Measurements from ENCODE around the gene SPINK2. TPM values are rescaled to one million over a fixed set of nuclear protein-coding genes. Genes with fewer than 3 reads are reported as not detected.

The SPINK2 gene
- not detected for polyA plus RNA-seq (2013, experiment 1 of 2; ENCODE audit: insufficient read length)
- not detected for polyA plus RNA-seq (2013, experiment 2 of 2; ENCODE audit: insufficient read length)

DNA sequence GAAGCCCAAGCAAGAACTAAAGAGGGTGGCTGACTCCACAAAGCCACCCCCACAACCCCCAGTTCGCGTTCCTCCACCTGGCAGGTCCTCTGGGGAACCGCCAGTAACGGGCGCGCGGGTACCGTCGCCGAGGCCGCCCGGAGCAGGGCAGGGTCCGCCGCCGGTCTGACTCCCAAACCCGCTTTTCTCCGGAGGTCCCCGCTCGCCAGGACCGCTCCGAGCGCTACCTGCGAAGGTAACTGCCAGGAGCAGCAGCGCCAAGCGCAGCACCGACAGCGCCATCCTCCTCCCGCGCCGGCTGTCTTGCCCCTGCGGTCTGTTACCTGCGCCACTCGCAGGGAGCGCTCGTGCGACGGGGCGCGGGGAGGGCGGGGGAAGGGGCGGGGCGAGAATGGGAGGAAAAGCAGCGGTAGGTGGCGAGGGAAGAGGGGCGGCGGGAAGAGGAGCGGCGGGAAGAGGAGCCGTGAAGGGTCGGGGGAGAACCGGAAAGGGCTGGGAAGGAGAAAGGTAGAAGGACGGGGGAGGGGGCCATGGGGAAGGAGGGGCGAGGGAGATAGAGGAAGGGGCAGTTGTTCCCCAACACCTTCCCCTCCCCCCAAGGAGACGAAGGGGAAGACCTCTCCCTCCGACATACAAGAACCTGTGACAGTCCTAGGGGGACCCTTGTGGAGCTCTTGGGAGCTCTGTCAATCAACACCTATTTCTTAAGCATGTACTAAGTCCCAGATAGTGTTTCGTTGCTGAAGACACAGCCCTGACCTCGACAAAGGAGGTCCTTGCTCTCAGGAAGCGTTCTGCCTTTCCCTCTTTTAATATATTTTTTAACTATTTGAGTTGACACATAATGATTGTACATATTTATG lies at the start of gene SPINK2:
Gene SPINK2, minus strand, starts transcription at position 321 of the 863 bp plus-strand sequence. Its CDS starts 39 bp downstream, at position 282.
- DNase-seq: no peak

DNA sequence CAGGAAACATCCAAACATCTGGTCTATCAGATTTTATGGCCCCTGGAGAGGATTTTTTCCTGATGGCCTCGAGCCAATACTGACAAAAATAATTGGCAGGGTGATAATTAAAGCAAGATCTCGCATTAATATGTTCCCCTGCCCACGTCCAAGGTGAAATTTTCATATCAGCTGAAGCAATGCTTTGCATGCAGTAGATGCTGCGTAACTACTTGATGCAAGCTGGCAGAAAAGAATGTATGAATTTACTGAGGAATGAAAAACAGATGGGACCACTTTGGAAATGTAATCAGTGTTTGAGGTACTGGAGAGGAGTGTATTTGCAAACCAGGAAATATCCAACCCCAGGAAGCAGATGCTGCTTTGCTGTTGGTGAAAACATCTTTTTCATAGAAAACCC lies 49.4 kb upstream of the SPINK2 start:
- peak; percentile 82 for DNase-seq

- no peak for DNase-seq
These were observed 42.1 kb upstream of the SPINK2 start for GRCh38 chr4:56863441-56864139.

GRCh38 chr4:56861360-56861759 lies 39.9 kb upstream of the SPINK2 start:
- peak; percentile 36 for DNase-seq

DNA sequence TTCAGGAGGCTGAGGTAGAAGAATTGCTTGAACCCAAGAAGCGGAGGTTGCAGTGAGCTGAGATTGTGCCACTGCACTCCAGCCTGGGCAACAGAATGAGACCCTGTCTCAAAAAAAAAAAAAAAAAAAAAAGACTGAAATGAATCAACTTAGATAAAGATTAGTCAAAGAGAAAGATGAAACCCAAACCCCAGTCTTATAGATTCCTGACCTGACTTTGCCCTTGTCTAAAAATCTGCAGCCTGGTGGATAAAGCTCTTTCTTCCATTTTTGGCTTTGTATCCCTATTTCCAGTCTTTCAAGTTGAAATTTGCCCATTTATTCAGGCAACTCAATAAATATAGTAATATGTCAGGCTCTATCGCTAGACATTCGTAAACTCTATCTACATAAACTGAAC lies 39.3 kb upstream of the SPINK2 start:
- DNase-seq: no peak

DNA sequence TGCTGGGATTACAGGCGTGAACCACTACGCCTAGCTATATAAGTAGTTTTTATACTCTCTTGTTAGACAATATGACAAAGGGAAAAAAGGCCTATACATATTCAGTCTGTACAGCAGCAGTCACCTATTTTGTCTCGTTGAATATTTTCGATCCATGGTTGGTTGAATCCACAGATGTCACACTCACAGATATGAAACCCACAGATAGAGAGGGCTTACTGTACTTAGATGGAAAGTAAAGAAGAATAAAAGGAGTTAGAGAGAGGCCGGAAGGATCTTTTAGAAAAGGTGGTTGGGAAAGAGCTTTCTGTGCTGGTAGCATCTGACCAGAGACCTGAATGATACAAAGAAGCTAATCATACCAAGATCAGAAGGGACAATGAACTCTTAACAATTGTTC lies 38.3 kb upstream of the SPINK2 start:
- DNase-seq: no peak

- no peak for DNase-seq
These were observed 36.3 kb upstream of the SPINK2 start for GRCh38 chr4:56857601-56858309.

- DNase-seq: no peak
These were observed 35.2 kb upstream of the SPINK2 start for GRCh38 chr4:56856656-56857055.

DNA sequence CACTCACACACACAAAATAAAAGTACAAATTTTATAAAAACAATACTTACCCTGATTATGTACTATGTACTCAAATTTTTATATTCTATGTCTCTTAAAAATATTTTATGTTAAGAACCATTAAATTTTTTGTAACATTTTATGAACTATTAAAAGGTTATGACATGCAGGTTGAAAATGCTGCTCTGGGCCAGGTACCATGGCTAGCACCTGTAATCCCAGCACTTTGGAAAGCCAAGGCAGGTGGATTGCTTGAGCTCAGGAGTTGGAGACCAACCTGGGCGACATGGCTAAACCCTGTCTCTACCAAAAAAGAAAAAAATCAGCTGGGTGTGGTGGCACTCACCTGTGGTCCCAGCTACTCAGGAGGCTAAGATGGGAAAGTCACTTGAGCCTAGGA lies 29.4 kb upstream of the SPINK2 start:
- DNase-seq: no peak

- no peak for DNase-seq
These were observed 23.5 kb upstream of the SPINK2 start for GRCh38 chr4:56844802-56845580.

- DNase-seq: no peak
These were observed 22.0 kb upstream of the SPINK2 start for GRCh38 chr4:56843421-56843899.

- DNase-seq: no peak
These were observed 19.1 kb upstream of the SPINK2 start for GRCh38 chr4:56840559-56840958.

DNA sequence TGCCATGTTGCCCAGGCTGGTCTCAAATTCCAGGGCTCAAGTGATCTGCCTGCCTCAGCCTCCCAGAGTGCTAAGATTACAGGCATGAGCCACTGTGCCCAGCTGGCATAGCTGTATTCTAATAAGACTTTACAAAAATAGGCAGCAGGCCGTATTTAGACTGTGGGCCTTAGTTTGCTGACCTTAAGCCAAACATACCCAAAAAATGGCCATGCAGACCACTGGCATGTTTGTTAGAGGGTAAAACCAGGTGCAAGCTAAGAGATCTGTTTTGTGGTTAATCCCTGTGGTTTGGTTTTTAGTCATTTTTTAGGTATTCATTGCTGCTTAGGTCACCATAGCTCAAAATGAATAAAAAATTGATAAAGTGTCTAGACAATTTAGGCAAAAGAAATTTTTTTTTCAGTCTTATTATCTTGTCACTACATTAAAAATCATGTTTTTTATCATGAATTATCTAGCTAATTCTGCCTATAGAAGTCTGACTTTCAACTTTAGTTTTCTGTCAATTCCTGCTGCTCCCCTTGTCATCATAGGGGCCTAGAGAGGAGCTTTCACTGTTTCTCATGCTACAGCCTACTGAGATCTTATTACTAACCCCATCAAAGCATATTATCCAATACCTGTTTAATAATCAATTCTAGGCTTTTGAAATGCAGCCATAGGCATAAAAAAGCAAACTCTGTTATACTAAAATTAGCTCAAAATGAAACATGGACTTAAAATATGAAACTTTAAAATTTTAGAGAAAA lies 7.5 kb upstream of the SPINK2 start:
- peak; percentile 48 for DNase-seq

DNA sequence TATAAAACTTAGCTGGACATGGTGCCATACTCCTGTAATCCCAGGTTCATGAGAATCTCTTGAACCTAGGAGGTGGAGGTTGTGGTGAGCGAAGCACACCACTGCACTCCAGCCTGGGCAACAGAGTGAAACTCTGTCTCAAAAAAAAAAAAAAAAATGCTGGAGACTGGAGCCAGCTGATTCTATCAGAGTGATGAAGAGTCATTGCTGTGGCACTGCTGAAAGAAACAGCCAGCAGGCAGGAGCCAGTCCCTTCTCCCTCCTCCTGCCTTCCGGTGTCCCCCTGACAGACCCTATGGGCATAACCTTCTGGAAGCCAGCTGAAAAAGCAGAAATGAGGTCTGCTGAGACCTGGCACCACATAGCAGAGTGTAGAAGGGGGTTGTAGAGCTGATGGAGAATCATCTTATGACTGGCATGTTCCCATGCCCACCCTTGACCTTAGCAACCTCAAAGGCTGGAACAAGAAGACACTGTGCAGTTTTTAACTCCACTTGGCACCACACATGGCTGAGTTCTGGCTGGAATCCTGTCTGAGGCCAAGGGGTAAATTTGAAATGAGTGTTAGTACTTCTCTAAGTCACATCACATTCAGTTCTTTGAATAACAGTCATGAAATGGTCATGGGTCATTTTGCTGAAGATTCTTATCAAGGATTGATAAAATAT lies 2.6 kb upstream of the SPINK2 start:
- DNase-seq: no peak

DNA sequence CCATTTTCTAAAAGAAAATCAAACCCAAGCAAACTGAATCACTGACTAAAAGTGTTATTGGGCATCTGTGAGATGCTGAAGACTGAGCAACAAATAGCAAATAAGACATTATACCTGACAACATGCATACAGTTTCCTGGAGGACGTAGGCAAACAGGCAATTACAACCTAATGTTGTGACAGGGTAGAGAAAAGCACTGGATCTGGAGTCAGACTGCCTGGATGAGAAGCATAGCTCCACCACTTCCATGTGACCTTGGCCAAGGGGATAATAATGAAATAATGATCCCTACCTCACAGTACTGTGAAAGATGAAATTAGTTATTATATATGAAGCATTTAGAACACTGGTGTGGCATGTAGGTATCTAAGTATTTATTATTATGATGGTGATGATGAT lies 2.7 kb downstream of the SPINK2 start:
- no peak for DNase-seq

DNA sequence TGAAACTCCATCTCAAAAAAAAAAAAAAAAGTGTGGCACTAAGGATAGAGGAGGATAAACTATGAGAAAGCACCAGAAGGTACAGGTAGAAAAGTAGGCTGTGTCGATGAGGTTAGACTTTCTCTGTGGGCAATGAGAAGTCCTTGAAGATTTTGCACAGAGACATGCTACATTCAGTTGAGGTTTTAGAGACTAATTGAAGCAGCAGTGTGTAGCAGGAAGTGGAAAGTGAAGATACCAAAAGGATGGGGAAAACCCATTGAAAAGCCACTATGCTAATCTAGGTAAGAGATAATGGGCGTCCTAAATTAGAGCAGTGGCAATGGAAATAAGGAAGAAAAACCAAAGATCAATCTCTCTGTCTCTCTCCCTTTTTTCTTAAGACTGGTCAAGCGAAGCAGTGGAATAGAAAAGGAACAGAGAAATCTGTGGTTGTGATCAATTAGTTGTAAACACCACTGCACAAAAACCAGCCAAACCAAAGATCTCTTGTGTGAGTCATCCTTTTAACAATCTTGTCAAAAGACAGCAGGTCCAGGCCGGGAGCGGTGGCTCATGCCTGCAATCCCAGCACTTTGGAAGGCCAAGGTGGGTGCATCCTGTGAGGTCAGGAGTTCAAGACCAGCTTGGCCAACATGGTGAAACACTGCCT lies 3.5 kb downstream of the SPINK2 start:
- DNase-seq: no peak

DNA sequence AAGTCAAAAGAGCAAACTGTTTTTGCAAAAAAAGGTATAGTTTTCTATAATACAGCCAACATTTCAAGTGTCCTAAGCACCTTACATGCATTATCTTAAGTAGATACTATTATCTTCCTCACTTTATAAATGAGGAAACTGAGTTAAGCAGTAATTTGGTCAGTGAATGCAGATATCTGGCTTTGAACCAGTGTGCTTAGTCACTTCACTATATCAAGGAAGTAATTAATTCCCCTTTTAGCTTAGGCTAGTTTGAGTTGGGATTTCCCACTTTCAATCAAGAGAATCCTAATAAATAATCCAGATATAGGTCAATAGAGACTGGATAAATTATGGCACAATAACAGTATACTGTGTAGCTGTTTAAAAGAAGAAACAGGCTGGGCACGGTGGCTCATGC lies 14.8 kb downstream of the SPINK2 start:
- no peak for DNase-seq

DNA sequence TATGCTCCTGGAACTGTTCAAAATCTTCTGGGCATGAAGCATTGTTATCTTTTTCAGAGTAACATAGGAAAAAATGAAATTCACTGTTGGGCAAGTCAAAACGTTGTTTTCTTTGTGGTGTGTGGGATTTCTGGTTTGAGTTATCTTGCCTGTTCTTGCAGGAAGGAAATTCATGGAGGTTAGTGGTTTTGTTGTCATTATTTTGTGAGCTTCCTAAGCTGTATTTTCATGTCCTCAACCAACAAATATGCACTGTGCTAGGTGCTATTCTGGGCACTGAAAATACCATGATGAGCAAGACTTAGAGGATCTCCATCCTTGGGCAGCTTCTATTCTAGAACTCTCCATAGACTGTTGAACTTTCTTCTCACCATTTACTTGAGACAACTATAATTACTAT lies 16.9 kb downstream of the SPINK2 start:
- DNase-seq: peak; percentile 53

- peak; percentile 10 for DNase-seq
These were observed 18.0 kb downstream of the SPINK2 start for GRCh38 chr4:56803471-56803870.
